ENCODE results near the gene CYP1A1.

- no peak for TF ChIP-seq KDM4B (IDR thresholded peaks at IDR 0.05; ENCODE audit: borderline replicate concordance in 2 of 2, low read depth in 1 of 2)
- TF ChIP-seq POLR2AphosphoS5 (IDR thresholded peaks at IDR 0.05; ENCODE audit: control insufficient read depth, insufficient read depth, low read depth, low read length): no peak
- TF ChIP-seq NR3C1 (CRISPR knock-in tag; IDR thresholded peaks at IDR 0.05): no peak
These were observed 2.1 kb downstream of the CYP1A1 start for GRCh38 chr15:74723187-74723586.
